A549 (cell line): ENCODE measurements around the gene ZNF618.

Experiments
- BHLHE40 ChIP-seq: IDR thresholded peaks from 2 replicates; pipeline ENCODE4 v1.6.1; 2012; ENCODE audit warnings: low read depth, low read length, inconsistent platforms
- EHMT2 ChIP-seq: fragments of 200-600 bp; sonication (generic); IDR thresholded peaks from 2 replicates; pipeline ENCODE4 v1.6.1; 2016; ENCODE audit warnings: antibody characterized with exemption, low read depth, mild to moderate bottlenecking, moderate library complexity
- EP300 ChIP-seq, 2 experiments: fragments of >200 bp; sonication (Bioruptor Twin); formaldehyde crosslinking; IDR thresholded peaks; 2 replicates in 1 of 2; 3 replicates in 1 of 2; pipeline ENCODE4 v1.6.1; 2016 to 2017
- MAFK ChIP-seq: fragments of 450-650 bp; IDR thresholded peaks from 2 replicates; pipeline ENCODE4 v1.6.1; 2014; ENCODE audit not compliant: partially characterized antibody
- MAZ ChIP-seq: fragments of 150-350 bp; IDR thresholded peaks from 2 replicates; pipeline ENCODE4 v1.6.1; 2014; ENCODE audit warnings: antibody characterized with exemption, low read depth, low read length, borderline replicate concordance
- POLR2A ChIP-seq: IDR thresholded peaks from 2 replicates; pipeline ENCODE4 v1.6.1; 2012; ENCODE audit warnings: mild to moderate bottlenecking, low read length
- RCOR1 ChIP-seq: fragments of 150-350 bp; IDR thresholded peaks from 2 replicates; pipeline ENCODE4 v1.6.1; 2014; ENCODE audit warnings: antibody characterized with exemption, low read length, low read depth
- SMC3 ChIP-seq: fragments of >200 bp; sonication (Bioruptor Twin); formaldehyde crosslinking; IDR thresholded peaks from 3 replicates; pipeline ENCODE4 v1.6.1; 2018; ENCODE audit warnings: inconsistent platforms
- TP53 ChIP-seq: fragments of 250-450 bp; sonication (Bioruptor Pico); IDR thresholded peaks from 2 replicates; pipeline ENCODE4 v1.5.0; 2021; ENCODE audit warnings: mild to moderate bottlenecking, moderate library complexity
- ZC3H11A ChIP-seq: fragments of 450-650 bp; IDR thresholded peaks from 2 replicates; pipeline ENCODE4 v1.6.1; 2014; ENCODE audit warnings: antibody characterized with exemption, mild to moderate bottlenecking
- TF ChIP-seq, protein P1 (sequence below): fragments of >200 bp; sonication (Bioruptor Twin); formaldehyde crosslinking; IDR thresholded peaks from 3 replicates; pipeline ENCODE4 v1.5.1; 2016
- TF ChIP-seq, protein P2 (sequence below): IDR thresholded peaks from 2 replicates; pipeline ENCODE4 v1.6.1; 2012; ENCODE audit warnings: low read depth, borderline replicate concordance
- TF ChIP-seq, protein P3 (sequence below): fragments of 450-650 bp; IDR thresholded peaks from 2 replicates; pipeline ENCODE4 v1.6.1; 2014; ENCODE audit warnings: antibody characterized with exemption

- TF ChIP-seq POLR2A: no peak
- TF ChIP-seq, protein P1, sequence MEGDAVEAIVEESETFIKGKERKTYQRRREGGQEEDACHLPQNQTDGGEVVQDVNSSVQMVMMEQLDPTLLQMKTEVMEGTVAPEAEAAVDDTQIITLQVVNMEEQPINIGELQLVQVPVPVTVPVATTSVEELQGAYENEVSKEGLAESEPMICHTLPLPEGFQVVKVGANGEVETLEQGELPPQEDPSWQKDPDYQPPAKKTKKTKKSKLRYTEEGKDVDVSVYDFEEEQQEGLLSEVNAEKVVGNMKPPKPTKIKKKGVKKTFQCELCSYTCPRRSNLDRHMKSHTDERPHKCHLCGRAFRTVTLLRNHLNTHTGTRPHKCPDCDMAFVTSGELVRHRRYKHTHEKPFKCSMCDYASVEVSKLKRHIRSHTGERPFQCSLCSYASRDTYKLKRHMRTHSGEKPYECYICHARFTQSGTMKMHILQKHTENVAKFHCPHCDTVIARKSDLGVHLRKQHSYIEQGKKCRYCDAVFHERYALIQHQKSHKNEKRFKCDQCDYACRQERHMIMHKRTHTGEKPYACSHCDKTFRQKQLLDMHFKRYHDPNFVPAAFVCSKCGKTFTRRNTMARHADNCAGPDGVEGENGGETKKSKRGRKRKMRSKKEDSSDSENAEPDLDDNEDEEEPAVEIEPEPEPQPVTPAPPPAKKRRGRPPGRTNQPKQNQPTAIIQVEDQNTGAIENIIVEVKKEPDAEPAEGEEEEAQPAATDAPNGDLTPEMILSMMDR: no peak
- no peak for TF ChIP-seq MAZ
- no peak for TF ChIP-seq BHLHE40
- TF ChIP-seq, protein P2, sequence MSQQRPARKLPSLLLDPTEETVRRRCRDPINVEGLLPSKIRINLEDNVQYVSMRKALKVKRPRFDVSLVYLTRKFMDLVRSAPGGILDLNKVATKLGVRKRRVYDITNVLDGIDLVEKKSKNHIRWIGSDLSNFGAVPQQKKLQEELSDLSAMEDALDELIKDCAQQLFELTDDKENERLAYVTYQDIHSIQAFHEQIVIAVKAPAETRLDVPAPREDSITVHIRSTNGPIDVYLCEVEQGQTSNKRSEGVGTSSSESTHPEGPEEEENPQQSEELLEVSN: no peak
- TF ChIP-seq MAFK: no peak
- TF ChIP-seq TP53 (CRISPR knock-in tag): no peak
- TF ChIP-seq EP300 (IDR thresholded peaks at IDR 0.05): no peak
- TF ChIP-seq EHMT2: no peak
- TF ChIP-seq, protein P3, sequence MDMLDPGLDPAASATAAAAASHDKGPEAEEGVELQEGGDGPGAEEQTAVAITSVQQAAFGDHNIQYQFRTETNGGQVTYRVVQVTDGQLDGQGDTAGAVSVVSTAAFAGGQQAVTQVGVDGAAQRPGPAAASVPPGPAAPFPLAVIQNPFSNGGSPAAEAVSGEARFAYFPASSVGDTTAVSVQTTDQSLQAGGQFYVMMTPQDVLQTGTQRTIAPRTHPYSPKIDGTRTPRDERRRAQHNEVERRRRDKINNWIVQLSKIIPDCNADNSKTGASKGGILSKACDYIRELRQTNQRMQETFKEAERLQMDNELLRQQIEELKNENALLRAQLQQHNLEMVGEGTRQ: no peak
- no peak for TF ChIP-seq SMC3
- TF ChIP-seq ZC3H11A: no peak
- TF ChIP-seq RCOR1: no peak
Observed at GRCh38 chr9:113863345-113863744, 12.8 kb upstream of the ZNF618 start.
